HG03575 (cell line): ENCODE results near the gene ASB6.

Source experiments
- ATAC-seq: cut with Tn5 transposase; IDR thresholded peaks from one replicate; pipeline ENCODE4 v1.9.1; 2021; ENCODE audit not compliant: unreplicated experiment, insufficient number of reproducible peaks, low FRiP score; ENCODE audit errors: extremely low read depth

Gene ASB6

GRCh38 chr9:129641750-129642585 is at the start of gene ASB6:
ASB6 (minus strand) TSS chr9:129642151; CDS start chr9:129641999, 152 bp downstream.
- ATAC-seq: peak; percentile 62

GRCh38 chr9:129688285-129689043 is 46.5 kb upstream of the ASB6 start:
- no peak for ATAC-seq

- ATAC-seq: no peak
These were observed 45.4 kb upstream of the ASB6 start for GRCh38 chr9:129687391-129687790.

GRCh38 chr9:129686736-129687135 is 44.8 kb upstream of the ASB6 start:
- no peak for ATAC-seq

- no peak for ATAC-seq
These were observed 43.9 kb upstream of the ASB6 start for GRCh38 chr9:129685933-129686259.

- ATAC-seq: no peak
These were observed 43.4 kb upstream of the ASB6 start for GRCh38 chr9:129685220-129685932.

GRCh38 chr9:129682381-129682780 is 40.4 kb upstream of the ASB6 start:
- ATAC-seq: no peak

- no peak for ATAC-seq
These were observed 40.0 kb upstream of the ASB6 start for GRCh38 chr9:129681924-129682323.

GRCh38 chr9:129679537-129679936 is 37.6 kb upstream of the ASB6 start:
- ATAC-seq: no peak

GRCh38 chr9:129678844-129679243 is 36.9 kb upstream of the ASB6 start:
- no peak for ATAC-seq

GRCh38 chr9:129677456-129677855 is 35.5 kb upstream of the ASB6 start:
- ATAC-seq: no peak

GRCh38 chr9:129676975-129677374 is 35.0 kb upstream of the ASB6 start:
- no peak for ATAC-seq

- ATAC-seq: no peak
These were observed 34.3 kb upstream of the ASB6 start for GRCh38 chr9:129676287-129676686.

- no peak for ATAC-seq
These were observed 33.7 kb upstream of the ASB6 start for GRCh38 chr9:129675620-129676019.

GRCh38 chr9:129674229-129674628 is 32.3 kb upstream of the ASB6 start:
- no peak for ATAC-seq

- no peak for ATAC-seq
These were observed 31.7 kb upstream of the ASB6 start for GRCh38 chr9:129673602-129674001.

- no peak for ATAC-seq
These were observed 30.8 kb upstream of the ASB6 start for GRCh38 chr9:129672702-129673101.

GRCh38 chr9:129671519-129671918 is 29.6 kb upstream of the ASB6 start:
- no peak for ATAC-seq

GRCh38 chr9:129671065-129671464 is 29.1 kb upstream of the ASB6 start:
- ATAC-seq: no peak

GRCh38 chr9:129669946-129670345 is 28.0 kb upstream of the ASB6 start:
- no peak for ATAC-seq
